PC-9 (cell line): ENCODE data around the gene MEF2B.

Experiments
- EZH2 ChIP-seq: fragments of 200-600 bp; sonication (generic); IDR thresholded peaks from 2 replicates; pipeline ENCODE4 v1.8.0; 2017; ENCODE audit warnings: antibody characterized with exemption, low read depth
- TF ChIP-seq, protein P1 (sequence below): fragments of 200-600 bp; sonication (generic); conservative IDR thresholded peaks from 2 replicates; pipeline ENCODE4 v1.6.1; 2017; ENCODE audit warnings: mixed run types, antibody characterized with exemption, mild to moderate bottlenecking, moderate library complexity

GRCh38 chr19:19115954-19116353 is 54.1 kb downstream of the MEF2B start:
- TF ChIP-seq, protein P1, sequence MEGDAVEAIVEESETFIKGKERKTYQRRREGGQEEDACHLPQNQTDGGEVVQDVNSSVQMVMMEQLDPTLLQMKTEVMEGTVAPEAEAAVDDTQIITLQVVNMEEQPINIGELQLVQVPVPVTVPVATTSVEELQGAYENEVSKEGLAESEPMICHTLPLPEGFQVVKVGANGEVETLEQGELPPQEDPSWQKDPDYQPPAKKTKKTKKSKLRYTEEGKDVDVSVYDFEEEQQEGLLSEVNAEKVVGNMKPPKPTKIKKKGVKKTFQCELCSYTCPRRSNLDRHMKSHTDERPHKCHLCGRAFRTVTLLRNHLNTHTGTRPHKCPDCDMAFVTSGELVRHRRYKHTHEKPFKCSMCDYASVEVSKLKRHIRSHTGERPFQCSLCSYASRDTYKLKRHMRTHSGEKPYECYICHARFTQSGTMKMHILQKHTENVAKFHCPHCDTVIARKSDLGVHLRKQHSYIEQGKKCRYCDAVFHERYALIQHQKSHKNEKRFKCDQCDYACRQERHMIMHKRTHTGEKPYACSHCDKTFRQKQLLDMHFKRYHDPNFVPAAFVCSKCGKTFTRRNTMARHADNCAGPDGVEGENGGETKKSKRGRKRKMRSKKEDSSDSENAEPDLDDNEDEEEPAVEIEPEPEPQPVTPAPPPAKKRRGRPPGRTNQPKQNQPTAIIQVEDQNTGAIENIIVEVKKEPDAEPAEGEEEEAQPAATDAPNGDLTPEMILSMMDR: peak; percentile 70
- no peak for TF ChIP-seq EZH2
